Liver (tissue), 9 donors: ENCODE results near the gene SNCB. TPM values are rescaled to one million over a fixed set of nuclear protein-coding genes. Genes with fewer than 3 reads are reported as not detected.

Experiments used
- DNase-seq: peaks from one replicate; pipeline ENCODE4 v3.0.0-alpha.2; 2017; ENCODE audit warnings: low spot score
- H3K27ac ChIP-seq, 2 donors: one replicate each; pipeline ENCODE4 v1.7.0; 2013; ENCODE audit warnings: inconsistent platforms in 2 of 2, low read length in 2 of 2, control low read depth in 1 of 2, low read depth in 1 of 2, mild to moderate bottlenecking in 1 of 2
- H3K27me3 ChIP-seq, 4 donors: one replicate each; pipeline versions ENCODE4 v1.6.1 to v1.7.0; 2013; ENCODE audit warnings: low read length in 3 of 4, inconsistent platforms in 1 of 4, mild to moderate bottlenecking in 1 of 4, moderate library complexity in 1 of 4; ENCODE audit not compliant: control insufficient read depth in 4 of 4, insufficient read depth in 4 of 4
- H3K36me3 ChIP-seq, 4 donors: one replicate each; pipeline versions ENCODE4 v1.6.1 to v1.7.0; 2013; ENCODE audit warnings: low read length in 3 of 4, mild to moderate bottlenecking in 3 of 4, low read depth in 1 of 4, moderate library complexity in 1 of 4; ENCODE audit not compliant: control insufficient read depth in 4 of 4, insufficient read depth in 3 of 4
- H3K4me1 ChIP-seq, 4 donors: one replicate each; pipeline versions ENCODE4 v1.6.1 to v1.7.0; 2013; ENCODE audit warnings: low read length in 3 of 4, mild to moderate bottlenecking in 3 of 4, moderate library complexity in 1 of 4; ENCODE audit not compliant: control insufficient read depth in 4 of 4, insufficient read depth in 4 of 4
- H3K4me3 ChIP-seq, 3 donors: one replicate each; pipeline versions ENCODE4 v1.6.1 to v1.7.0; 2013; ENCODE audit warnings: low read length in 3 of 3, control low read depth in 1 of 3, low read depth in 1 of 3, mild to moderate bottlenecking in 1 of 3
- H3K9ac ChIP-seq, 2 donors: one replicate each; pipeline ENCODE4 v1.7.0; 2013; ENCODE audit warnings: low read length in 2 of 2, mild to moderate bottlenecking in 2 of 2, moderate library complexity in 2 of 2, control low read depth in 1 of 2, low read depth in 1 of 2
- H3K9me3 ChIP-seq, 4 donors: one replicate each; pipeline versions ENCODE4 v1.6.1 to v1.7.0; 2013; ENCODE audit warnings: low read length in 3 of 4; ENCODE audit not compliant: control insufficient read depth in 4 of 4
- EGR1 ChIP-seq, 2 donors: IDR thresholded peaks; 2 replicates each; pipeline ENCODE4 v1.6.1; 2016 to 2018; ENCODE audit warnings: antibody characterized with exemption in 2 of 2, low read depth in 2 of 2
- FOXA1 ChIP-seq: IDR thresholded peaks from 2 replicates; pipeline ENCODE4 v1.6.1; 2016; ENCODE audit warnings: antibody characterized with exemption
- FOXA2 ChIP-seq: IDR thresholded peaks from 2 replicates; pipeline ENCODE4 v1.6.1; 2016; ENCODE audit warnings: antibody characterized with exemption
- GABPA ChIP-seq, 2 donors: IDR thresholded peaks in 1 of 2; conservative IDR thresholded peaks in 1 of 2; 2 replicates each; pipeline ENCODE4 v1.6.1; 2016; ENCODE audit warnings: antibody characterized with exemption in 2 of 2, mild to moderate bottlenecking in 1 of 2, moderate library complexity in 1 of 2
- HNF4A ChIP-seq, 2 donors: conservative IDR thresholded peaks; 2 replicates each; pipeline ENCODE4 v1.6.1; 2016; ENCODE audit warnings: antibody characterized with exemption in 2 of 2, mild to moderate bottlenecking in 2 of 2
- HNF4G ChIP-seq: IDR thresholded peaks from 2 replicates; pipeline ENCODE4 v1.6.1; 2016; ENCODE audit warnings: antibody characterized with exemption
- JUND ChIP-seq, 2 donors: IDR thresholded peaks; 2 replicates each; pipeline ENCODE4 v1.6.1; 2016; ENCODE audit warnings: antibody characterized with exemption in 2 of 2
- NR2F2 ChIP-seq: IDR thresholded peaks from 2 replicates; pipeline ENCODE4 v1.6.1; 2016; ENCODE audit warnings: antibody characterized with exemption
- RAD21 ChIP-seq, 2 donors: IDR thresholded peaks; 2 replicates each; pipeline ENCODE4 v1.6.1; 2016; ENCODE audit warnings: antibody characterized with exemption in 2 of 2, mild to moderate bottlenecking in 2 of 2
- RXRA ChIP-seq, 2 donors: IDR thresholded peaks; 2 replicates each; pipeline ENCODE4 v1.6.1; 2017 to 2018; ENCODE audit warnings: antibody characterized with exemption in 2 of 2, mild to moderate bottlenecking in 1 of 2
- SP1 ChIP-seq: IDR thresholded peaks from 2 replicates; pipeline ENCODE4 v1.6.1; 2018; ENCODE audit warnings: antibody characterized with exemption, mild to moderate bottlenecking
- TAF1 ChIP-seq: conservative IDR thresholded peaks from 2 replicates; pipeline ENCODE4 v1.6.1; 2016; ENCODE audit warnings: antibody characterized with exemption, mild to moderate bottlenecking
- YY1 ChIP-seq: IDR thresholded peaks from 2 replicates; pipeline ENCODE4 v1.6.1; 2016; ENCODE audit warnings: antibody characterized with exemption, mild to moderate bottlenecking
- WGBS: extraction: QIAGEN DNeasy Blood & Tissue Kit; methylation state at CpG from one replicate; pipeline ENCODE4 v1.1.7; 2013; 5-methylcytosine and 5-hydroxymethylcytosine counted together
- polyA plus RNA-seq, 2 donors: library from polyadenylated mRNA; stranded (reverse) in 1 of 2; unstranded in 1 of 2; fragments of 200-250 nt in 1 of 2; fragments of >200 nt in 1 of 2; fragmentation: Nextera tagmentation in 1 of 2; extraction: Ambion mirVana in 1 of 2; gene quantifications; one replicate each; pipeline versions ENCODE4 v1.2.1 to v1.2.3, GENCODE V29; 2013 to 2015
- total RNA-seq, 2 donors: library from RNA; depleted of rRNA; stranded (reverse); fragments of >200 nt; gene quantifications; one replicate each; pipeline ENCODE4 v1.2.3, GENCODE V29; 2014
- TF ChIP-seq, protein P1 (sequence below): IDR thresholded peaks from 2 replicates; pipeline ENCODE4 v1.6.1; 2016; ENCODE audit warnings: antibody characterized with exemption
- TF ChIP-seq, protein P2 (sequence below): fragments of 150-350 bp; IDR thresholded peaks from 2 replicates; pipeline ENCODE4 v1.5.1; 2017; ENCODE audit warnings: improper control_type of control experiment, low read depth, low read length; ENCODE audit not compliant: missing input control
- TF ChIP-seq, protein P3 (sequence below): IDR thresholded peaks from 2 replicates; pipeline ENCODE4 v1.6.1; 2016; ENCODE audit warnings: antibody characterized with exemption
- TF ChIP-seq, protein P4 (sequence below): IDR thresholded peaks from 2 replicates; pipeline ENCODE4 v1.6.1; 2016; ENCODE audit warnings: antibody characterized with exemption
- TF ChIP-seq, protein P5 (sequence below): IDR thresholded peaks from 2 replicates; pipeline ENCODE4 v1.6.1; 2016; ENCODE audit warnings: antibody characterized with exemption, mild to moderate bottlenecking
- donor health status: healthy.
- donor health status: healthy.
- donor health status: healthy.
- donor health status: healthy.
- donor health status: healthy.

SNCB gene
- total and polyA plus RNA-seq, 4 donors, result not detected

DNA sequence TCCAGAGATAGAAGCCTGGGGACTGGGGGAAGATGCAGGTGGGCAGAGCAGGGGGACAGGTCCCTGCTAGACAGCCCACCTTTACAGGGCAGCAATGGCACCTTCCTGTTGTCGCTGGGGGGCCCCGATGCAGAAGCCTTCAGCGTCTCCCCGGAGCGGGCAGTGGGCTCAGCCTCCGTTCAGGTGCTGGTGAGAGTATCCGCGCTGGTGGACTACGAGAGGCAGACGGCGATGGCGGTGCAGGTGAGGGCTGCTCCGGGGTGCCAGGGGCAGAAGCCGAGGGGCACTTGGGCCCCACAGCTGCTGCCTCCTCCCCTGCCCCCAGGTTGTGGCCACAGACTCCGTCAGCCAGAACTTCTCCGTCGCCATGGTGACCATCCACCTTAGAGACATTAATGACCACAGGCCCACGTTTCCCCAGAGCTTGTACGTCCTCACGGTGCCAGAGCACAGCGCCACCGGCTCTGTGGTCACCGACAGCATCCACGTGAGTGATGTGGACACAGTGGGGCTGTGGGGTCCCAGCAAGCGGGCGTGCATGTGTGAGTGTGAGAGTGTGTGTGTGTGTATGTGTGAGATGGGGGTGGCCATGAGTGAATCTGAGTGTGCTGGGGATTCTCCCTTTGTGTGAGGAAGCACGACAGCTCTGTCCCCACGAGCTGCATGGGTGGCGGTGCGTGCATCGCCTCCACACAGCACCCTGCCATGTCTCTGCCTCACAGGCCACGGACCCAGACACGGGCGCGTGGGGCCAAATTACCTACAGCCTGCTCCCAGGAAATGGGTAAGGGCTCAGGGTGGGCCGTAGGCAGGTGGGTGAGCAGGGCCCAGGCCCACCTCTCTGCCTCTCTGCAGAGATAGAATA, 52.8 kb downstream of the SNCB start:
- Histone ChIP-seq H3K4me3 (no peak overlapping the region), H3K27ac (no peak overlapping the region), H3K27me3 (no peaks in the 10 kb centered on the region), H3K4me1 (no peaks in the 10 kb centered on the region), H3K36me3 (peaks cover 0 to 5% (median 1%) of the 10 kb centered on the region in 4 donors), H3K9ac (no peak overlapping the region), H3K9me3 (no peaks in the 10 kb centered on the region)
- no peak for DNase-seq
- WGBS, result 91% methylated on average over 36 of the region's 36 CpGs
- no peak for TF ChIP-seq HNF4G
- TF ChIP-seq, protein P1, sequence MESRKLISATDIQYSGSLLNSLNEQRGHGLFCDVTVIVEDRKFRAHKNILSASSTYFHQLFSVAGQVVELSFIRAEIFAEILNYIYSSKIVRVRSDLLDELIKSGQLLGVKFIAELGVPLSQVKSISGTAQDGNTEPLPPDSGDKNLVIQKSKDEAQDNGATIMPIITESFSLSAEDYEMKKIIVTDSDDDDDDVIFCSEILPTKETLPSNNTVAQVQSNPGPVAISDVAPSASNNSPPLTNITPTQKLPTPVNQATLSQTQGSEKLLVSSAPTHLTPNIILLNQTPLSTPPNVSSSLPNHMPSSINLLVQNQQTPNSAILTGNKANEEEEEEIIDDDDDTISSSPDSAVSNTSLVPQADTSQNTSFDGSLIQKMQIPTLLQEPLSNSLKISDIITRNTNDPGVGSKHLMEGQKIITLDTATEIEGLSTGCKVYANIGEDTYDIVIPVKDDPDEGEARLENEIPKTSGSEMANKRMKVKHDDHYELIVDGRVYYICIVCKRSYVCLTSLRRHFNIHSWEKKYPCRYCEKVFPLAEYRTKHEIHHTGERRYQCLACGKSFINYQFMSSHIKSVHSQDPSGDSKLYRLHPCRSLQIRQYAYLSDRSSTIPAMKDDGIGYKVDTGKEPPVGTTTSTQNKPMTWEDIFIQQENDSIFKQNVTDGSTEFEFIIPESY, result no peak
- no peak for TF ChIP-seq FOXA1

DNA sequence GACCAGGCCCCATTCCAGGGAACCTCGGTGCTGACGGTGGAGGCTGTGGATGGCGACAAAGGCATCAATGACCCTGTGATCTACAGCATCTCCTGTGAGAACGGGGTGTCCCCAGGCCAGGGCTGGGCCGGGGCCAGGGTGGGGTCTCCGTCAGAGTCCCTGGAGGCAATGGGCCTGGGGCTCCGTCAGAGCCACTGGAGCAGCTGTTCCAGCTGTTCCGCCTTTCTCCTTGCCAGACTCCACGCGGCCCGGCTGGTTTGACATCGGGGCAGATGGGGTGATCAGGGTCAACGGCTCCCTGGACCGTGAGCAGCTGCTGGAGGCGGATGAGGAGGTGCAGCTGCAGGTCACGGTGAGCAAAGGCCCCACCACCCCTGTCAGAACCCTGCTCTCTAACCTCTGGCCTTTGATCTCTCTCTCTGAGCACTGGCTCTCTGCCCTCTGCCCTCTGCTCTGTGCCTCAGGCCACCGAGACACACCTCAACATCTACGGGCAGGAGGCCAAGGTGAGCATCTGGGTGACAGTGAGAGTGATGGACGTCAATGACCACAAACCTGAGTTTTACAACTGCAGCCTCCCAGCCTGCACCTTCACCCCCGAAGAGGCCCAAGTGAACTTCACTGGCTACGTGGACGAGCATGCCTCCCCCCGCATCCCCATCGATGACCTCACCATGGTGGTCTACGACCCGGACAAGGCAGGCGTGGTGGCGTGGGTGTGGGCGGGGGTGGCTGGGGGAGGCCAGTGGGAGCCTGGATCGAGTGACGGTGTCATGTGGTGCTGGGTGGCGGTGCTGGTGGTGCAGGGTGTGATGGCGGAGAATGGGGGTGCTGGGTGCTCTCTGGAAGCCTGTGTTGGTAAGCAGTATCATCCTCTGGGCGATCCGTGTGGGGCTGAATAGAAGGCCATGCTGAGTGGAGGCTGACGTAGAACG, 54.6 kb downstream of the SNCB start:
- no peak overlapping the region for H3K27ac ChIP-seq
- no peaks in the 10 kb centered on the region for H3K27me3 ChIP-seq
- 84% methylated on average over 37 of the region's 37 CpGs for WGBS

More for the DNA sequence above, 54.6 kb downstream of the SNCB start:
- Histone ChIP-seq H3K4me1 (no peaks in the 10 kb centered on the region), H3K36me3 (peaks cover 0 to 3% (median 0%) of the 10 kb centered on the region in 4 donors), H3K9ac (no peak overlapping the region), H3K9me3 (no peaks in the 10 kb centered on the region), H3K4me3 (no peak overlapping the region)
- DNase-seq, result no peak
- TF ChIP-seq EGR1 (IDR thresholded peaks at IDR 0.05; ENCODE audit: low read depth in 2 of 2) (no peak), GABPA (IDR thresholded peaks at IDR 0.05 in 1 of 2, conservative IDR thresholded peaks at IDR 0.05 in 1 of 2) (no peak), YY1 (no peak), JUND (IDR thresholded peaks at IDR 0.05) (no peak), RAD21 (IDR thresholded peaks at IDR 0.05) (no peak), FOXA2 (no peak), HNF4A (conservative IDR thresholded peaks at IDR 0.05) (peak; percentile 46 to 68), SP1 (no peak), TAF1 (no peak), NR2F2 (peak; percentile 66), RXRA (IDR thresholded peaks at IDR 0.05) (peak in 1 of 2 donors; percentile 67), FOXA1 (no peak), HNF4G (no peak)
- TF ChIP-seq, protein P2, sequence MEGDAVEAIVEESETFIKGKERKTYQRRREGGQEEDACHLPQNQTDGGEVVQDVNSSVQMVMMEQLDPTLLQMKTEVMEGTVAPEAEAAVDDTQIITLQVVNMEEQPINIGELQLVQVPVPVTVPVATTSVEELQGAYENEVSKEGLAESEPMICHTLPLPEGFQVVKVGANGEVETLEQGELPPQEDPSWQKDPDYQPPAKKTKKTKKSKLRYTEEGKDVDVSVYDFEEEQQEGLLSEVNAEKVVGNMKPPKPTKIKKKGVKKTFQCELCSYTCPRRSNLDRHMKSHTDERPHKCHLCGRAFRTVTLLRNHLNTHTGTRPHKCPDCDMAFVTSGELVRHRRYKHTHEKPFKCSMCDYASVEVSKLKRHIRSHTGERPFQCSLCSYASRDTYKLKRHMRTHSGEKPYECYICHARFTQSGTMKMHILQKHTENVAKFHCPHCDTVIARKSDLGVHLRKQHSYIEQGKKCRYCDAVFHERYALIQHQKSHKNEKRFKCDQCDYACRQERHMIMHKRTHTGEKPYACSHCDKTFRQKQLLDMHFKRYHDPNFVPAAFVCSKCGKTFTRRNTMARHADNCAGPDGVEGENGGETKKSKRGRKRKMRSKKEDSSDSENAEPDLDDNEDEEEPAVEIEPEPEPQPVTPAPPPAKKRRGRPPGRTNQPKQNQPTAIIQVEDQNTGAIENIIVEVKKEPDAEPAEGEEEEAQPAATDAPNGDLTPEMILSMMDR, result no peak
- TF ChIP-seq, protein P1, result no peak
- TF ChIP-seq, protein P3, sequence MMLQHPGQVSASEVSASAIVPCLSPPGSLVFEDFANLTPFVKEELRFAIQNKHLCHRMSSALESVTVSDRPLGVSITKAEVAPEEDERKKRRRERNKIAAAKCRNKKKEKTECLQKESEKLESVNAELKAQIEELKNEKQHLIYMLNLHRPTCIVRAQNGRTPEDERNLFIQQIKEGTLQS, result no peak
- TF ChIP-seq, protein P4, sequence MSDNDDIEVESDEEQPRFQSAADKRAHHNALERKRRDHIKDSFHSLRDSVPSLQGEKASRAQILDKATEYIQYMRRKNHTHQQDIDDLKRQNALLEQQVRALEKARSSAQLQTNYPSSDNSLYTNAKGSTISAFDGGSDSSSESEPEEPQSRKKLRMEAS, result no peak
- TF ChIP-seq, protein P5, sequence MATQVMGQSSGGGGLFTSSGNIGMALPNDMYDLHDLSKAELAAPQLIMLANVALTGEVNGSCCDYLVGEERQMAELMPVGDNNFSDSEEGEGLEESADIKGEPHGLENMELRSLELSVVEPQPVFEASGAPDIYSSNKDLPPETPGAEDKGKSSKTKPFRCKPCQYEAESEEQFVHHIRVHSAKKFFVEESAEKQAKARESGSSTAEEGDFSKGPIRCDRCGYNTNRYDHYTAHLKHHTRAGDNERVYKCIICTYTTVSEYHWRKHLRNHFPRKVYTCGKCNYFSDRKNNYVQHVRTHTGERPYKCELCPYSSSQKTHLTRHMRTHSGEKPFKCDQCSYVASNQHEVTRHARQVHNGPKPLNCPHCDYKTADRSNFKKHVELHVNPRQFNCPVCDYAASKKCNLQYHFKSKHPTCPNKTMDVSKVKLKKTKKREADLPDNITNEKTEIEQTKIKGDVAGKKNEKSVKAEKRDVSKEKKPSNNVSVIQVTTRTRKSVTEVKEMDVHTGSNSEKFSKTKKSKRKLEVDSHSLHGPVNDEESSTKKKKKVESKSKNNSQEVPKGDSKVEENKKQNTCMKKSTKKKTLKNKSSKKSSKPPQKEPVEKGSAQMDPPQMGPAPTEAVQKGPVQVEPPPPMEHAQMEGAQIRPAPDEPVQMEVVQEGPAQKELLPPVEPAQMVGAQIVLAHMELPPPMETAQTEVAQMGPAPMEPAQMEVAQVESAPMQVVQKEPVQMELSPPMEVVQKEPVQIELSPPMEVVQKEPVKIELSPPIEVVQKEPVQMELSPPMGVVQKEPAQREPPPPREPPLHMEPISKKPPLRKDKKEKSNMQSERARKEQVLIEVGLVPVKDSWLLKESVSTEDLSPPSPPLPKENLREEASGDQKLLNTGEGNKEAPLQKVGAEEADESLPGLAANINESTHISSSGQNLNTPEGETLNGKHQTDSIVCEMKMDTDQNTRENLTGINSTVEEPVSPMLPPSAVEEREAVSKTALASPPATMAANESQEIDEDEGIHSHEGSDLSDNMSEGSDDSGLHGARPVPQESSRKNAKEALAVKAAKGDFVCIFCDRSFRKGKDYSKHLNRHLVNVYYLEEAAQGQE, result no peak
